Prostate gland (tissue), 2 donors: Measurements from ENCODE around the gene MAN2A2. TPM values are rescaled to one million over a fixed set of nuclear protein-coding genes. Genes with fewer than 3 reads are reported as not detected.
"Not testable (repeated sequence)": the region's sequence is repeated elsewhere in the genome, so short reads cannot be mapped to it uniquely, and the experiment has no call there.

Source experiments
- DNase-seq: peaks from one replicate; pipeline ENCODE4 v3.0.0-alpha.2; 2019; ENCODE audit warnings: low spot score
- H3K27ac ChIP-seq, 2 donors: fragments of 200-600 bp; sonication (generic); 2 replicates each; pipeline ENCODE4 v1.5.1; 2017 to 2019
- H3K27me3 ChIP-seq: fragments of 200-600 bp; sonication (generic); replicated peaks from 2 replicates; pipeline ENCODE4 v1.5.1; 2019; ENCODE audit not compliant: insufficient read depth
- H3K36me3 ChIP-seq, 2 donors: fragments of 200-600 bp; sonication (generic); 1 replicate in 1 of 2; 2 replicates in 1 of 2; pipeline versions ENCODE4 v1.5.1 to v1.8.1; 2017 to 2019
- H3K4me1 ChIP-seq: fragments of 200-600 bp; sonication (generic); replicated peaks from 2 replicates; pipeline ENCODE4 v1.5.1; 2019
- H3K4me3 ChIP-seq, 2 donors: fragments of 200-600 bp; sonication (generic); 2 replicates each; pipeline ENCODE4 v1.5.1; 2017 to 2019
- H3K9me3 ChIP-seq: fragments of 200-600 bp; sonication (generic); 2 replicates; pipeline ENCODE4 v1.5.1; 2017
- POLR2A ChIP-seq: fragments of 450-650 bp; IDR thresholded peaks from one replicate; pipeline ENCODE4 v1.6.1; 2016; ENCODE audit warnings: antibody characterized with exemption, mild to moderate bottlenecking
- POLR2AphosphoS5 ChIP-seq: sonication (generic); formaldehyde crosslinking; IDR thresholded peaks from one replicate; pipeline ENCODE4 v1.6.1; 2017; ENCODE audit warnings: antibody characterized with exemption
- WGBS: methylation state at CpG from one replicate; pipeline ENCODE4 v1.1.5; 2018; 5-methylcytosine and 5-hydroxymethylcytosine counted together
- intact Hi-C: fragments of 100-400 bp; cut with DNase I; formaldehyde crosslinking; loops from one replicate; pipeline ENCODE4 v1.14.2; 2022
- total RNA-seq, 2 donors: library from RNA; depleted of rRNA; stranded (reverse); fragments of >200 nt; gene quantifications; one replicate each; pipeline ENCODE4 v1.1.0, GENCODE V29; 2016
- TF ChIP-seq, protein P1 (sequence below), 4 experiments: fragments of 200-600 bp in 2 of 4; fragments of 450-650 bp in 2 of 4; sonication (generic) in 2 of 4; IDR thresholded peaks; 1 replicate in 3 of 4; 2 replicates in 1 of 4; pipeline ENCODE4 v1.5.1; 2016 to 2019; ENCODE audit warnings: antibody characterized with exemption in 4 of 4, mild to moderate bottlenecking in 2 of 4, moderate library complexity in 2 of 4

Gene MAN2A2
- total RNA-seq, 2 donors from 2014 or later = 46.6 to 113 TPM

DNA sequence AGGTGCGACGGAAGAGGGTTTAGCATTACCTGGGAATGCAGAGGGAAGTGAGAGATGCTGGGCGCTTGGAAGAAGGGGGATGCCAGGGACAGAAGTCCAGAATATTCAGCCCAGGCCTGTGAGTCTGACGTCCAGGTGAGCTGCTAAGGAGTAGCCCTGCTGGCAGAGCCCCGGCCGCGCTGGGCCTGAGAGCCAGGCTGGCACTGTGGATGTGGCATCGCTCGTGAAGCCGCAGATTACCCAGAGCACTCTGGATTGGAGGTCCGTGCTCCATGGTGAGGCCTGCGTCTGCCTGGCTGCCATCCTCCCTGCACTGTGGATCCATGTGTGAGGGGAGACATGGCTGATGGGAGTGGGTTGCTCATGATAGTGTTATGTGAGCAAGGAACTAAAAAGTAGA, 14.5 kb downstream of the MAN2A2 start:
- no peaks in the 10 kb centered on the region for H3K4me1 ChIP-seq

DNA sequence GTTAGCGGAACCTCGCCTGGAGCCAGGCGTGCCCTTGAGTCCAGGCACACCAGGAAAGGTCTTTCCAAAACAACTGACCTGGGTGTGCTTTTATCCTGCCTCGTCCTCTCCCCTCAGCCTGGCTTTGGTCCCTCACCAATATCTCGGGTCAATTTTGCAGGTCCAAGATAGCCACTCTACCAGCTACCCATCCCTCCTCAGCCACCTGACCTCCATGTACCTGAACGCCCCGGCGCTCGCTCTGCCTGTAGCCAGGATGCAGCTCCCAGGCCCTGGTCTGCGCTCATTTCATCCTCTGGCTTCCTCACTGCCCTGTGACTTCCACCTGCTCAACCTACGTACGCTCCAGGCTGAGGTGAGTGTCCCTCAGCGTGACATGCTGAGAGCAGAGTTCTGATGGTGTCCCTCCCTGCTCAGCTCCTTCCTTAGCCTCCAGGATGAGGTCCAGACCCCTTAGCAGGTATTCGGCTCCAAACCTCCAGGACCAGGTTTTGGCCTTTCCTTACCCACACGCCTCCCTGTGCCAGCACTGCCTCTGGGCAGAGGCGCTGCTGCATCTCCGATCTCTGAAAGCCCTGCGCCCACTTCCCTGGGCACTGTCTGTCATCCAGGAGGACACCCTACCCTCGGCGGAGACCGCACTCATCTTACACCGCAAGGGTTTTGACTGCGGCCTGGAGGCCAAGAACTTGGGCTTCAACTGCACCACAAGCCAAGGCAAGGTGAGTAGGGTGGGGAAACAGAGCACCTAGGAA, 15.1 kb downstream of the MAN2A2 start:
- intact Hi-C loops = no loop called here
- DNase-seq = no peak
- no peaks in the 10 kb centered on the region for H3K27me3 ChIP-seq
- no peak for TF ChIP-seq POLR2A
- TF ChIP-seq POLR2AphosphoS5 = no peak
- TF ChIP-seq, protein P1, sequence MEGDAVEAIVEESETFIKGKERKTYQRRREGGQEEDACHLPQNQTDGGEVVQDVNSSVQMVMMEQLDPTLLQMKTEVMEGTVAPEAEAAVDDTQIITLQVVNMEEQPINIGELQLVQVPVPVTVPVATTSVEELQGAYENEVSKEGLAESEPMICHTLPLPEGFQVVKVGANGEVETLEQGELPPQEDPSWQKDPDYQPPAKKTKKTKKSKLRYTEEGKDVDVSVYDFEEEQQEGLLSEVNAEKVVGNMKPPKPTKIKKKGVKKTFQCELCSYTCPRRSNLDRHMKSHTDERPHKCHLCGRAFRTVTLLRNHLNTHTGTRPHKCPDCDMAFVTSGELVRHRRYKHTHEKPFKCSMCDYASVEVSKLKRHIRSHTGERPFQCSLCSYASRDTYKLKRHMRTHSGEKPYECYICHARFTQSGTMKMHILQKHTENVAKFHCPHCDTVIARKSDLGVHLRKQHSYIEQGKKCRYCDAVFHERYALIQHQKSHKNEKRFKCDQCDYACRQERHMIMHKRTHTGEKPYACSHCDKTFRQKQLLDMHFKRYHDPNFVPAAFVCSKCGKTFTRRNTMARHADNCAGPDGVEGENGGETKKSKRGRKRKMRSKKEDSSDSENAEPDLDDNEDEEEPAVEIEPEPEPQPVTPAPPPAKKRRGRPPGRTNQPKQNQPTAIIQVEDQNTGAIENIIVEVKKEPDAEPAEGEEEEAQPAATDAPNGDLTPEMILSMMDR (IDR thresholded peaks at IDR 0.05) = no peak
- H3K9me3 ChIP-seq = no peaks in the 10 kb centered on the region
- H3K4me3 ChIP-seq = no peak overlapping the region
- no peaks in the 10 kb centered on the region for H3K4me1 ChIP-seq
- WGBS = 92% methylated on average over 23 of the region's 23 CpGs
- no peak overlapping the region for H3K27ac ChIP-seq
- peaks cover 12 to 29% of the 10 kb centered on the region in 2 donors for H3K36me3 ChIP-seq

More for the DNA sequence above, 14.5 kb downstream of the MAN2A2 start:
- Histone ChIP-seq H3K27ac (no peak overlapping the region), H3K9me3 (no peaks in the 10 kb centered on the region), H3K27me3 (no peaks in the 10 kb centered on the region), H3K36me3 (peaks cover 17 to 36% of the 10 kb centered on the region in 2 donors), H3K4me3 (no peak overlapping the region)
- TF ChIP-seq POLR2A (no peak), POLR2AphosphoS5 (no peak)
- TF ChIP-seq, protein P1 (IDR thresholded peaks at IDR 0.05) = no peak
- DNase-seq = no peak
- intact Hi-C loops = no loop called here
- WGBS = 92% methylated on average over 12 of the region's 12 CpGs

DNA sequence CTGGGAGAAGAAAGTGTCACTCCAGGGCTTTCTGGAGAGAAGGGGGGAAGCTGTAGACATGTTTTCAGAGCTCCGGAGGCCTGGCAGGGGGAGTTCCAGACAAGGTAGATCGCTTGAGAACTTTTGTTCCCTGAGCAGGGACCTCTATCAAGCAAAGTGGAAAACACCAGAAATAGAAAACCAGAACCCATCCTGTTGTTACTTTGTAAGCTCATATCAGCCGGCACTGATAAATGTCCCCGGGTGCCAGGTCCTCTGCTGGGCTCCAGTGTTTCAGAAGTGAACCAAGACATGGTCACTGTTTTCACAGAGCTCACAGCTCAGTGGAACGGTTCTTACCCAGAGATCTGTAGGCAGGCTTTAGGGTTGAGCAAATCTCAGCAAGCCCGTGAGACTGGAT, 15.7 kb downstream of the MAN2A2 start:
- Histone ChIP-seq H3K9me3 (no peaks in the 10 kb centered on the region), H3K4me3 (no peak overlapping the region), H3K36me3 (peaks cover 12 to 23% of the 10 kb centered on the region in 2 donors), H3K27ac (no peak overlapping the region), H3K27me3 (no peaks in the 10 kb centered on the region), H3K4me1 (no peaks in the 10 kb centered on the region)
- 93% methylated on average over 6 of the region's 6 CpGs for WGBS
- DNase-seq = no peak
- intact Hi-C loops = no loop called here
- TF ChIP-seq POLR2A = no peak
- TF ChIP-seq POLR2AphosphoS5 = no peak
- TF ChIP-seq, protein P1 (IDR thresholded peaks at IDR 0.05) = no peak

DNA sequence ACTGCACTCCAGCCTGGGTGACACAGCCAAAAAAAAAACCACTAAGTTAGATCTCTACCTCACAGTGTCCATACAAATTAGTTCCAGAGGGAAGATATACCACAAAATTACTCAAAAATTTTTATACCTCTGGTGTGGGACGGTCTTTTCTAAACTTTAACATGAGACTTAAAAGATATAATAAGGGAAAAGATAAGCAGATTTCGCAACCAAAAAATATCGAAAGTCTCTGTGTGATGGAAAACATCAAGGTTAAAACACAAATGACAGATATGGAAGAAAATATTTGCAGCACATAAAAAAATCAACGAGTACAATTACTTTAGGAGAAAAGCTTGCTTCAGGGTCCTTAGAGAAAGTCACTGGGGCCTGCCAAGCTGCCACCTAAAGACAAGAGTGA, 18.8 kb downstream of the MAN2A2 start:
- H3K4me1 ChIP-seq = no peaks in the 10 kb centered on the region
- no peak overlapping the region for H3K27ac ChIP-seq
- TF ChIP-seq, protein P1 (IDR thresholded peaks at IDR 0.05) = no peak
- TF ChIP-seq POLR2A (no peak), POLR2AphosphoS5 (no peak)
- WGBS = 87% methylated on average over 4 of the region's 4 CpGs
- DNase-seq = no peak
- intact Hi-C loops = no loop called here
- H3K27me3 ChIP-seq = no peaks in the 10 kb centered on the region
- H3K9me3 ChIP-seq = no peaks in the 10 kb centered on the region
- H3K4me3 ChIP-seq = no peak overlapping the region
- H3K36me3 ChIP-seq = peaks cover 10 to 12% of the 10 kb centered on the region in 2 donors

DNA sequence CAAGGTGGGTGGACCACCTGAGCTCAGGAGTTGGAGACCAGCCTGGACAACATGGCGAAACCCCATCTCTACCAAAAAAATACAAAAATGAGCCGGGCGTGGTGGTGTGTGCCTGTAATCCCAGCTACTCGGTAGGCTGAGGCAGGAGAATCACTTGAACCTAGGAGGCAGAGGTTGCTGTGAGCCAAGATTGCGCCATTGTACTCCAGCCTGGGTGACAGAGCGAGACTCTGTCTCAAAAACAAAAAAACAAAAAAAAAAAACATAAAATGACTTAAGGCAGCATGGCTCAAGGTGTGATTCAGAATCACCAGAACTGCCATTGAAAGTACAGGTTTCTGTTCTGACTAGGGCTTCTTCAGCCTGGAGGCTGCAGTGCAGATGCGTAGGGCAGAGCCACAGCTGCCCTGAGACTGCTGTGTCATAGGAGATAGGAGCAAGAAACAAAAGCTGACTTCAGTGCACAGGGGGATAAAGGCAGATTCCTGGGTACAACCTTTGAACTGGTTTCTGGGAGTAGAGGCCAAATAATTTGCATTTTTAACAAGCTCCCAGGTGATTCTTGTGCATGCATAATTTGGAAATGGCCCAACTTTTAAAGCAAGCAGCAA, 19.7 kb downstream of the MAN2A2 start:
- DNase-seq, H3K27ac ChIP-seq, intact Hi-C loops, H3K36me3 ChIP-seq, H3K4me1 ChIP-seq, H3K4me3 ChIP-seq, H3K9me3 ChIP-seq, H3K27me3 ChIP-seq: not testable (repeated sequence)
- WGBS = 90% methylated on average over 7 of the region's 7 CpGs
